HG03575 (cell line): ENCODE measurements around the gene COL4A1.
"Not testable (repeated sequence)": the region's sequence is repeated elsewhere in the genome, so short reads cannot be mapped to it uniquely, and the experiment has no call there.

Experiments
- ATAC-seq: cut with Tn5 transposase; IDR thresholded peaks from one replicate; pipeline ENCODE4 v1.9.1; 2021; ENCODE audit not compliant: unreplicated experiment, insufficient number of reproducible peaks, low FRiP score; ENCODE audit errors: extremely low read depth

Gene COL4A1

GRCh38 chr13:110328573-110328972, 21.6 kb upstream of the COL4A1 start:
- ATAC-seq, result no peak

DNA sequence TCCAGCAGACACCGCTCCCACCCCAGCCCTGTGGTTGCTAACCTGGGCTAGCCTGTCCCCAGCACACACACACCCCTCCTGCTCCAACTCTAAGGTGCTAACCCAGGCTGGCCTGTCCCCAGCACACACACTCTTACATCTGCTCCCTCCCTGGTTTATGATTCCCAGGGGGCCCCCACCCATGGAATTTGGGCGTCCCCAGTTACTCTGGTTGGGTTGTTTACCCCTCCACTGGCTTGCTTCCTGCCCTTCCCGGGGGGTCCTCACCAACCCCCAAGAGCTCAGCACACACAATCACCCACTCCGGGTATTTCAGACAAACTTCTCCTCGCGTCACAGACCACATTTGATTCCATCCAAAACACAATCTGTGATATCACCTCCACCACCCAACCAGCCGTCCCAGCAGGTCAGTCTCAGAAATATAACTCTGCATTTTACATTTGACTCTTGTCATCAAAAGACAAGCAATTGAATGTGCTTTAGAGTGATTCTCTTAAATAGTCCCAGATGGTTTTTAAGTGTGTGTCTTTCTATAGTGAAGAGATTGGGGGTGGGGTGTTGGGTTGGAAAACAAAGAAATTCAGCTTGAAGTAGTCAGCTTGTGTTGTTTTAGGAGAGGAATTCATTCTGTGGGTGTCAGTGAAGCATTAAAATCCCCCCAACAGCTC, 20.2 kb upstream of the COL4A1 start:
- ATAC-seq, result no peak

GRCh38 chr13:110326263-110326904, 19.4 kb upstream of the COL4A1 start:
- no peak for ATAC-seq

- no peak for ATAC-seq
Measured at GRCh38 chr13:110324026-110324749, 17.2 kb upstream of the COL4A1 start.

DNA sequence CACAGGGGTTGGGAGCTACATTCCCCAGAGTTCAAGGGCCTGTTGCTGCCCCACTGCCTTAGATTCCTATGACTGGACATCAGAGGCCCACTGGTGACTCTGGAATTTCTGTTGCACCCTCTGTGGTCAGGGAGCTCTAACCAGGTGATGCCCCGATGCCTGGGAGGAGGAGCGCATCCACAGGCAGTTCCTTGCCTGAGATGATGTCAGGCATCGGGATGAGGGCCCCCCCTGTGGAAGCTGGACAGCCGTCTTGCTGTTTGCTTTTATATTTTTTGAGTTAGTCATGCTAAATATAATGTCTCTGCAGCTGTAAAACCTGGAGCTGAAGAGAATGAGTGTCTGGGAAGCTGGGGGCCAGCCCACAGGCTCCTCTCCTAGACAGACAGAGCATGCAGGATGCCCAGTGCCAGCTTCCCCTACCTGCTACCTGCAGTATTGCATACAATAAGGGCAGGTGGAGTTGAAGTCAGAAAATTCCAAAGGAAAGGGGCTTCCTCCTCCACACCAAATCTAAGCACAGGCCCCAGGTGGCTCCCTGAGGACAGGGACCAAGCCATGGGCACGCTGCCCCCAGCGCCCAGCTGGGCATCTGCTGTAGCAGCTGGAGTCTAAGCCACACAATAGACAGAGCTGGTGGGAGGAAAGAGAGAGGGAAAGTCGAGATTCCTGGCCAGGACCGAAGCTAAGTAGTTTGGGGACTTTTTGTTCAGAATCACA, 16.4 kb upstream of the COL4A1 start:
- no peak for ATAC-seq

- no peak for ATAC-seq
Measured at GRCh38 chr13:110322828-110323171, 15.8 kb upstream of the COL4A1 start.

GRCh38 chr13:110322126-110322827, 15.3 kb upstream of the COL4A1 start:
- no peak for ATAC-seq

- ATAC-seq, result not testable (repeated sequence)
Measured at GRCh38 chr13:110321573-110321972, 14.6 kb upstream of the COL4A1 start.

DNA sequence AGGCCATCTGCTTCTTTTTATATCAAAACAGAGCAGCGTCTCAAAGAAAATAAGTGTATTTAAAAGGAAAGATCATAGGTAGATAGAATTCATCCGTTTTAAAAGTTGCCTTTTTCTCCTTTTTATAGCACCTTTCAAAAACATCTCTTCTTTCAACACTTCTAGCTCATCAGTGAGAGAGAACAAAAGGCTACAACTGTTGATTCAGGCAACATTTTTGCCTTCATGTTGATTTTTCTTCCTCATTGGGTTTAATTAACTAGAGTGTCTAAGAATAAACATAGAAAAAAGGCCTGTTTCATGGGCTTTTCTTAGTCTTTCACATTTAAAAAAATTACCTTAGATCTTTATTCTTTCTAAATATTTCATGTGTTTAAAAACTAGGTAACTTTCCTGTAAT, 13.7 kb upstream of the COL4A1 start:
- no peak for ATAC-seq

GRCh38 chr13:110319774-110320509, 13.0 kb upstream of the COL4A1 start:
- no peak for ATAC-seq

GRCh38 chr13:110319397-110319773, 12.4 kb upstream of the COL4A1 start:
- no peak for ATAC-seq

DNA sequence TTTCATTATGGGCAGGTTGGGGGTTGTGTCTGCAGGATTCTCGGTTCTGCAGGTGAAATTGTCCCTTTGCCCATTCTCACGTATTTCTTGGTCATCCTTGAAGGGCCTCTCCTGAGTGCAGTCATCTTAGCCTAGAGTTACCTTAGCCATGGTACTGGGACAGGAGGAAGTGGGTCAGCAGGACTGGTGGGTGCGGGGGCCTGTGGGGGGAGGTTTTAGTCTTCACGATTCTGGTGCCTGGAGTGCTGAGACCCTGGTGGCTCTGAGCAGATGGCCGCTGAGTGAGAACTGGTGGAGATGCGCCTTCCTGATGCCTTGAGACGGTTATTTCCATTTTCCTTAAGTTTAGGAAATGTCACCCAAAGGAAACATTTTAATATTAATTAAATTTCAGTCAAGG, 12.0 kb upstream of the COL4A1 start:
- ATAC-seq, result no peak

- ATAC-seq, result no peak
Measured at GRCh38 chr13:110317496-110318195, 10.7 kb upstream of the COL4A1 start.

- ATAC-seq, result no peak
Measured at GRCh38 chr13:110317093-110317492, 10.1 kb upstream of the COL4A1 start.

GRCh38 chr13:110316196-110316595, 9.2 kb upstream of the COL4A1 start:
- ATAC-seq, result no peak

GRCh38 chr13:110314516-110315245, 7.7 kb upstream of the COL4A1 start:
- no peak for ATAC-seq

DNA sequence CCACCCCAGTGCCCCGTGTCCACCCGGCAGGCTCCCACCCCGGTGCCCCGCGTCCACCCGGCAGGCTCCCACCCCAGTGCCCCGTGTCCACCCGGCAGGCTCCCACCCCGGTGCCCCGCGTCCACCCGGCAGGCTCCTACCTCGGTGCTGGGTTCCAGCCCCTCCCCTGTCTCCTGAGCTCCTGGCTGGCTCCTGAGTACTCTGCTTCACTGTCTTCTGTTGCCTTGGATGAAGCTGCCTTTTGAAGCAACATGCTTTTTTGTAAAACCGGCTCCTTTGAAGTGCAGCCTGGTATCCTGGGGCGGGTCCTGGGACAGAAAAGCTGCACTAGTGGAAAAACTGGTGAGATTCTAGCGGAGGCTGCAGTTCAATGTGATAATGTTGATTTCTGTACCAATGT, 6.8 kb upstream of the COL4A1 start:
- ATAC-seq, result not testable (repeated sequence)
